HG03432 (cell line): ENCODE measurements around the gene UNC93B1.

Experiments used
- ATAC-seq: cut with Tn5 transposase; IDR thresholded peaks from one replicate; pipeline ENCODE4 v1.9.1; 2021; ENCODE audit warnings: mild to moderate bottlenecking, moderate library complexity; ENCODE audit not compliant: unreplicated experiment

The UNC93B1 gene

DNA sequence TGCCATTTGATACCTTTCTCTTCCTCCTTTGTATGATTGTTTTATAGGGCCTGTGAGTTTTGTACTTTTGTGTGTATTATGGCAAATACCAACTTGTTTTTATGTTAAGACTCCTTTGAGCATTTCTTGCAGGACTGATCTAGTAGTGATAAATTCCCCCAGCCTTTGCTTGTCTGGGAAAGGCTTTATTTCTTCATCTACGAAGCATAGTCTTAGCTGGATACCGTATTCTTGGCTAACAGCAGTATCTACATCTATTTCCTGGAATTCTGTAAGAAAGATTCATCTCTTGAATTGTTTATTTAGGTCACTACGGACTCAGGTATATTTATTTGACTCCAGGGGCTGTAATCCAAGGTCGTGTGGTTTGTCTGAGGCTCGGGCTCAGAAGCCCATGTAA is 20.6 kb upstream of the UNC93B1 start:
- no peak for ATAC-seq

DNA sequence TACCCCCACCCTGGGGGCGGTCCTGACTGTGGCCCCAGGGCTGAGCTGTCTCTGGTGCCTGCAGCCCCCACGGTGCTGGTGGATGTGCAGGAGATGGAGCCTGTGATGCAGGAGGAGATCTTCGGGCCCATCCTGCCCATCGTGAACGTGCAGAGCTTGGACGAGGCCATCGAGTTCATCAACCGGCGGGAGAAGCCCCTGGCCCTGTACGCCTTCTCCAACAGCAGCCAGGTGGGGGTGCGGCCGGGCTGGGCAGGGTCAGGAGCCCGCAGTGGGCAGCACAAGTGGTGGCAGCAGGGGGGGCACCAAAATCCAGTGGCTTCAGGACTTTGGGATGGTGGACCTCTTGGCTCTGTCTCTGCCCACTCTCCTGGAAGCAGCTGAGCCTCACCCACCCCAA is 18.6 kb upstream of the UNC93B1 start:
- no peak for ATAC-seq

DNA sequence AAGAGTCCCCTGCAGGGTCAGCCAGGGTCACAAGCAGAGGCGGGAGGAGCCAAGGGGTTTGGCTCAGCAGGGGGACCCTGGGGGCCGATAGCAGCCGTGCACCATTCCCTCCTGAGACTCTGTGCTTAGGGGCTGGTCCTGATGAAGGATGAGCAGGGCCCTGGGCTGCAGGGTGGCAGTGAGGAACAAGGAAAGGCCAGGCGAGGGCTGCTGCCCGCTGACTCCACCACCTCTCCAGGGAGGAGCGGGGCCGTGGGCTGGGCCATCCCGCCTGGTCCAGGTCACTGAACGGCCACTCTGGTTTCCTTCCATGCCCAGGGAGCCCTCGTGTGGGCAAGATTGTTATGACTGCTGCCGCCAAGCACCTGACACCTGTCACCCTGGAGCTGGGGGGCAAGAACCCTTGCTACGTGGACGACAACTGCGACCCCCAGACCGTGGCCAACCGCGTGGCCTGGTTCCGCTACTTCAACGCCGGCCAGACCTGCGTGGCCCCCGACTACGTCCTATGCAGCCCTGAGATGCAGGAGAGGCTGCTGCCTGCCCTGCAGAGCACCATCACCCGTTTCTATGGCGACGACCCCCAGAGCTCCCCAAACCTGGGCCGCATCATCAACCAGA is 17.4 kb upstream of the UNC93B1 start:
- no peak for ATAC-seq

DNA sequence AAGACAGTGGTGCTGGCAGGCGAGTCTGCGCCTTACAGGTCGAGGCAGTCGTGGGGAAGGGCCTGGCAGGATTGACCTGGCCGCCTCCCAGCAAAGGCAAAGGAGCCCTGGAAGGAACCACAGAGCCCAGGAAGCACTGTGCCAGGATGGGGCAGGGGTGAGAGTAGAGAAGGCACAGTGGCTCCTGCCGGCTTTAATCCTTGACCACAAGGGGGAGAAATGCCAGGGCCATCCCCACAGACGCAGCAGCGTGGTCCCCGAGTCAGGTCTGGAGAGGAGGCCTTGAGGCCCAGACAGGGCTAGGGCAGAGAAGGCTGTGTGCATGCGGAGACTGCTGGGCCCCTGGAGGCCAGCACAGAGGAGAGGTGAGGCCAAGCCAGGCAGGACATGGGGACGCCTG is 16.7 kb upstream of the UNC93B1 start:
- no peak for ATAC-seq

DNA sequence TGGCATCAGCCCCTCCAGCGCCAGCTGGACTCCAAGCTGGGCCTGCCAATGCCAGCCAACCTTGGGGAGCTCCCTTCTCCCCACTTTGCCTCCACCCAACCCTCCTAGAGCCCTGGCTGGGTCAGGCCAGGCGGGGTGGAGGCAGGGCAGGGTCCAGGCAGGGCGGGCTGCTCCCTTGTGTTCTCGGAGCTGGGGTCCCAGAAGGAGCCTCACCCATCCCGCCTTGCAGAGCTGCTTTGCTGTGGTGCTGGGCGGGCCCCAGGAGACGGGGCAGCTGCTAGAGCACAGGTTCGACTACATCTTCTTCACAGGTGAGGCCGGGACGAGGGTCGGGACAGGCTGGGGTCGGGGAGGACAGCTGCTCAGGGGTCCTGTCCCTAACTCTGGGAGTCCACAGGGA is 15.6 kb upstream of the UNC93B1 start:
- ATAC-seq = no peak

DNA sequence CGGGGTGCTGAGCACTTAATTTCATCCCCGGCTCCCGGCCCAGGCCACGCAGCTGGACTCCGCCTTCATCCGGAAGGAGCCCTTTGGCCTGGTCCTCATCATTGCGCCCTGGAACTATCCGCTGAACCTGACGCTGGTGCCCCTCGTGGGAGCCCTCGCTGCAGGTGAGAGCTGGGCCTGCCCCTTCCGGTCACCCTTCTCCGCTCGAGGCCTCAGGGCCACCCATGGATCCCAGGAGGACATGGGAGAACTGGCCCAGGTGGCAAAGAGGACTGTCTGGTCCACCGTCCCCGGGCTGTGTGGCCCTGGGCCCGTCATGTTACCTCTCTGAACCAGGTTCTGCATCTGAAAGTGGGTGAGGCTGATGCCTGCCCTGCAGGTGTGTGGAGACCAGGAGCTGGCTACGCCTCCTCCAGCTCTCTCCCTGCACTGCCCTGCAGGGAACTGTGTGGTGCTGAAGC is 14.9 kb upstream of the UNC93B1 start:
- no peak for ATAC-seq

DNA sequence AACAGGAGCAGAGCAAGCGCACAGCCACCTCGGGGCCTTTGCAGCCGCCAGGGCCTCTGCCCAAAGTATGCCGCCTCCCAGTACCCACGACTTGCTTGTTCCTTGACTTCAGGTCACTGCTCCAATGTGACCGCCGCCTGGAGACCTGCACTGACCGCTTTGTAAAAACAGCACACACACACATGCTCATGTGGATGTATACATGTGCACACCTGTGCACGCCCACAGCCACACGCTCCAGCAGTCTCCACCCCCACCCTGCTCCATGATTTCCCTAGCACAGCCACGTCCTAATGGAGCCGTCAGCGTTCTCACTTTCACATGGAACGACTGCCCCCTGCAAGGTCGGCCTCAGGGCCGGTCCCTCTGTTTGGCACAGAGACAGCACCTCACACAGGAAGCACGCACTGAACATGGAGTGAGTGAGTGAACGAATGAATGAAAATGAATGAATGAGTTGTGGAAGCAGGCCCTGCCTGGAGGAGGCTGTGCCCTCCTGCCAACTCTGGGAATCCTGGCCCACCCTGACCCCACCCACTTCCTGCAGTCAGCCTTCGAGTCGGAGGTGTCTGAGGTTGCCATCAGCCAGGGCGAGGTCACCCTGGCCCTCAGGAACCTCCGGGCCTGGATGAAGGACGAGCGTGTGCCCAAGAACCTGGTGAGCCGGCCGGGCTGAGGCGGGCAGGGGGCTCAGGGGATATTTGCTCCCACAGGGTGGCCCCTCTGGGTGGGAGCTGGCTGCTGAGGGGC is 14.3 kb upstream of the UNC93B1 start:
- no peak for ATAC-seq

DNA sequence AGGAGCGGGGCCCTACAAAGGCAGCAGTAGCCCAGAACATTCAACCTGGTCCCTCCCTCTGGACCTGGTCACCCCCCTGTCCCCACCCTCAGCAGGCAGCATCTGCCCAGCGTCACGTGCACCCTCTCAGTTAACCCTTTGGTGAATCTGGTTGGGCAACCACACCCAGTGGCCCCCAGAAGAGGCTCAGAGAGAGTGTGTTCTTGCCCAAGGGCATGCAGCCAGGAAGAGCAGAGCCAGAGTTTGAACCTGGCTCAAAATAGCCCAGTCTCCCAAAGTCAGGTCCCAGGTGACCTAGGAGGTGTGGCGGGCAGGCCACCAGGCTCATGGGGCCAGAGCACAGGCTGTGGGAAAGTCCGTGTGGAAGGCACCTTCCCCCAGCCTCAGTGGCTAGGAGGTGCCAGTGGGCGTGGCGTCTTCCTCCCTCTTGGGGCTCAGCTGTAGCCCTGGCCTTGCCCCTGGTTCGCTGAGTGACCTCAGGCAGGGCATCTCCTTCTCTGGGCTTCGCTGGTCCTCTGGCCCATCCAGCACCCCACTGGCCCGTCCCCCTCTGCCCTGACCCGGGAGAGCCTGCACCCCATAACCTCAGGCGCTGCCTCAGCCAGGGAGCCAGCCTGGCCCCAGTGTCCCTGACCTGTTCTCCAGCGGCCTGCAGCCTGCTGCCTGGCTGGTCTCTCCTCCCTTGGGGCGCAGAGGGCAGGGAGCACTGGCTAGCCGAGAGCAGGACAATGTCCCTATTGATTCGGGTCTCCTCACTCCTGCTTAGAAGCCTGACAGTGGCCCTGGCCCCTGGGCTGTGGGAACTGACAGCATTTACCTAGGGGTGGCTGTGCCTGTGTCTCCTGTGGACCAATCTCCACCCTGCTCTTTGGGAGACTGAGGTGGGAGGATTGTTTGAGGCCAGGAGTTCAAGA is 13.3 kb upstream of the UNC93B1 start:
- ATAC-seq = no peak

DNA sequence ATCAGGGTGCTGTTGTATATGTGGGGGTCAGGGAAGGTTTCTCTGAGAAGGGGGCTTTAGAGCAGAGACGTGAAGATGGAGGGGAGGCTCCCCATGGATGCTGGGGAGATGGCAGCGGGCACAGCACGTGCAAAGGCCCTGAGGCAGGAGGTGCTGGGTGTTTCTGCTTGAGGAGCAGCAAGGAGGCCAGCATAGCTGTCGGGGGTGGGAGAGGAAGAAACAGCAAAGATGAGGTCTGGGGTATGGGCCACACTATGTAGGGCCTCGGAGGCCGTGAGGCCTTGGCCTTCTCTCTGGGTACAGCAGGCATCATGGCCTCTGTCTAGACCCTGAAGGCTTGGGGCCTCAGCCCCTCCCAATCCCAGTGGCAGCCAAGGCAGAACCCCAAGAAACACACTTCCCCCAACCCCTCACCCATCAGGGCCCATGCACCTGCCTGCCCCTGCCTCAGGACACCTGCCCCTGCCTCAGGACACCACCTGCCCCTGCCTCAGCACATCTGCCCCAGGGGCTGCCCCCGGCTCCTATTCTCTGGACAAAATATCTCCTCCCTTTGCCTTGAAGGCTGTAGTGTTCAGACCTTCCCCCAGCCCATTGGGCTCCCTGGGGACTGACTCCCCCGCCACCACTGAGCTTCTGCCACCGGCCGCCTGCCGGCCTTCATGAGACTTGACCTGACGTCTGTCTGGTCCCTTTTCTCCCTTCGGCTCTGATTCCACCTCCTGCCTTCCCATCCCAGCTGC is 12.4 kb upstream of the UNC93B1 start:
- ATAC-seq = no peak

DNA sequence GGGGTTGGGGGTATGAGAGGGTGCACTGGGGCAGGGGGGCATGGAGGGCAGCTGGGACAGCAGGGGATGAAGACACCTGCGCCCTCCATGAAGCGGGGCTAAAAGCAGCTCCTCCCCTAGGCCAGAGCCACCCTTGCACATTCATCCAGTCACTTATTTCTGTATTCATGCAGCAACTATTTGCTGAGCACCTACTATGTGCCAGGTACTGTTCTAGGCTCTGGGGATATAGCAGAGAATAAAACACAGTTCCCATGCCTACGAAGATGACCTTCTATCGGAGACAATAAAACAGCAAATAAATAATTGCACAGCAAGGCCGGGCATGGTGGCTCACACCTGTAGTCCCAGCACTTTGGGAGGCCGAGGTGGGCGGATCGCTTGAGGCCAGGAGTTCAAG is 11.6 kb upstream of the UNC93B1 start:
- ATAC-seq = no peak

DNA sequence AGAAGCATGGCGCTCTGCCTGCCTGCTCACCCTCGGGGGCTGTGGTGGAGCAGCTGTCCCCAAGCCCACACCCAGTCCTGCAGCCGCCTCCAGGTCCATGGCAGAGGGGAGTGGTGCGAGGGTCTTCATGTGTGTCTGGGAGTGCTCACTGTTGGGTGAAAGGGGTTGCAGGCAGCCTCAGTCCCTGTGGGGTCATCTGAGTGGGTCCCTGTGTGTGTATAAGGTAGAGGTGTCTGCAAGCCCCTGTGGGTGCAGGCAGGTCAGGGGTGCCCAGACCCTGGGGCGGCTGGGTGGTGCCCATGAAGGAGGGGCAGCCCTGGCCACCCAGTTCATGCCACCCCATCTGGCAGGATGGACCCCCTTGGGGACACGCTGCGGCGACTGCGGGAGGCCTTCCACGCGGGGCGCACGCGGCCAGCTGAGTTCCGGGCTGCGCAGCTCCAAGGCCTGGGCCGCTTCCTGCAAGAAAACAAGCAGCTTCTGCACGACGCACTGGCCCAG is 11.1 kb upstream of the UNC93B1 start:
- no peak for ATAC-seq

DNA sequence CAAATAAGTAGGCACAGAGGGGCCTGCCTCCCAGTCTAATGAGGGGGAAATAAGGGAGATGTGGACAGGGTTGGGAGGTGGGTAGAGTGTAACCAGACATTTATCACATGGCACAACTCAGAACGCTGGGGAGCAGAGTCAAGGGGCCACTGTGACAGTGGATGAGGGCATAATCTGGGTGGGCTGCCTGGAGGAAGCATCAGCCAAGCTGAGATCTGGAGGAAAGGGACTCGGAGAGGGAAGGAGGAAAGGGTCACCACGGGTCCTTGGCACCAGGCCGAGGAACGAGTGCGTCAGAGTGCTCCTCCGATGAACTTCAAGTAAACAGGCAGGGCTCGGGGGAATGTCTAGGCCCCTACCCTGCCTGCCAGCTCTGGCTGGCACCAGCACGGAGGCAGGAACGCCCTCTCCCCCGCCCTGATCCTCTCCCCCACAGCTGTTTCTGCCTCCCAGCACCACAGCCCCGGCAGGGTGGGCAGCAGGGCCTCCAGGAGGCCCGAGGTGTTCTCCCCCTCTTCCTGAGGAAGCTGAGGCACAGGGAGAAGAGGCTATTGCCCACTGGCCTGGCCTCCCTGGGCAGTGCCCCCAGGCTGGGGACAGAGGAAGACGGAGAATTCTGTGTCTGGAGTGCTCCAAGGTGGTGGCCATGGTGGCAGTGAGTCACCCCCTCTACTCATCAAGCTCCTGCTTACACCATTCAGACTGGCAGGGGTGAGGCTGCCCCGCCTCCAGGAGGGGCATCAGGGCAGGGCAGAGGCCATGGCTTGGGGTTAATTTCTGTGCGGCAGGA is 10.5 kb upstream of the UNC93B1 start:
- ATAC-seq = no peak

DNA sequence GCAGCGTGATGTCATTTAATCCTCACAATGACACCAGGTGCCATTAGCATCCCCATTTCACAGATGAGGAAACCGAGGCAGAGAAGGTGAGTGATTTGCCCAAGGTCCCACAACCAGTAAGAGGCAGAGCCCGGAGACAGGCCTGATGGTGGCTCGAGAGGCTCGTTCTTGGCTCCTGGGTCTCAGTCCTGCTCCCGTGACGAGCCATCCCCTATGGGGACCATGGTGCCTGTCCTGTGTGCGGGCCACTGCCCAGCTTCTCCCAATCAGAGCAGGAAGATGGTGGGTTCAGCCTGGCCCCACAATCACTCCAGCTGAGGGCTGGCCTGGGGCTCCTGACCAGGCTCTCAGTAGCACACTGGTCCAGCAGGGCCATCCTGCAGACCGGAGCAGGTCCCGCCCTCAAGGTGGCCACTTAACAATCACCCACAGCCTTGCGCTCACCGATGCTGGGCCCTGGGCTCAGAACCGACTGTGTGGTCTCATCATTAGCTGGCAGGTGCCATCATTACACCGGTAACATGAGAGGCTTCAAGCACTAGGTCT is 9.8 kb upstream of the UNC93B1 start:
- no peak for ATAC-seq

DNA sequence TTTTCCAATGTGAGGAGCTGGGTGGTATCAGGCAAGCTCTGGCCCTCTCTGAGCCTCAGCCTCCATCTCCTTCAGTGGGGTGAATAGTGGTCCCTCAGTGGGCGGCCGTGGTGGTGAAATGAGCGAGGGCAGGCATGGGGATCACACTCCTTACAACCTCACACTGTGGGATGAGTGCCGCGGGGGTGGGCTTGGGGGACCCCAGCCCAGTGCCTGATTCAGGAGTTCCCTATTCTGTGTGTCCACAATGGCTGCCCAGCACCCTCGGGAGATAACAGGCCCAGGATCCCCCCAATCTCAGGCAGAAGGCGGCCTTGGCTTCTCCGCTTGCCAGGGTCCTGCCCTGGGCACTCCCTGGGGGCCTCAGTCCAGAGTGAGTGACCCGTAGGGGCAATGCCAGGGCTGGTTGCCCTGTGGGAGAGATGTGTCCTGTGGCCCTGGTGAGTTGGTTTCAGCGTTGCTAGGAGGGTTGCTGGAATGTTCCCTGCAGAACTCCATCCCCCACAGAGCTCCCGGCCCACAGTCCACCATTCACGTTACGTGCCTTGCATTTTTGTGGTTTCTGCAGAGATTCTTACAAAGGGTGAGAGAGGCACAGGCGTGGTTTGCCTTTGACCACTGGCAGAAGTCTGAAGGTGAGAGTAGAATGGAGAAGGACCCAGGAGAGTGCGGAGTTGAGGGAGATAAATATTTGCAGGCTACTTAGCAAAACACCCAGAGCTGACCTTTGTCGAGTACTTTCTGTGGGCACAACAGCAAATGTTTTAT is 9.1 kb upstream of the UNC93B1 start:
- no peak for ATAC-seq

DNA sequence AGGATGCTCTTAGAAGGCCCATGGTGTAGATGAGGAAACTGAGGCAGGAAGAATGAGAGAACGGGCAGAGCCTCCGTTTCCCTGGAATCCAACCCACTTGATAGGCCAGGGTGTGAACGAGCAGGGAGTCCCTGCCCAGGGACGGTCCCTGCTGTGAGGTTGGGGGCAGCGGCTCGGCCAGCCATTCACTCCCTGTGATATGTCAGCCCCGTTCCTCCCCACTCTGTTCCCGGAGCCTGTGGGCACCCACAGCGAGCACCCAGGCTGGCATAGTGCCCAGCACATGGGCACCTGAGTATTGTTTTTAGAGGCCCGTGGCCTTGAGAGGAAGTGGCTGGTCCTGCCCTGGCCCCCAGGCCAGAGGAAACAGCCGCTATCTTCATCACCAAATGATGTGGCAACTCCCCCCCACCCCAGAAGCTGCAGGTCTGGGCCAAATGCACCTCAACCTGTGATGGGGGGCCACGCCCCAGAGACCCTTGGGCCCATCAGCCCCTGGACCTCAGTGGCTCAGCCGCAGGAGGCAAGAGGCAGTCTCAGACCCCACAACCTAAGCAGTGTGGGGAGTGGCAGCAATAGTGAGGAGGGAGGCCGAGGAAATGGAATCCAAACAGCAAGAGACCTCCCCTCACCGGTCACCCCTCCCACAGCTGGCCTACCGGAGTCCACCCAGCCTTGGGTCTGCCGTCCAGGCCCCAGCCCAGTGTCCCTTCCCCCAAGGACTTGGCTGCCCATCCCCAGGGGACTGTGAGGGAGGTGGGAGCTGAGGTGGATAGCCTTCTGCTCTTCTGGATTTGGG is 8.3 kb upstream of the UNC93B1 start:
- ATAC-seq = no peak

DNA sequence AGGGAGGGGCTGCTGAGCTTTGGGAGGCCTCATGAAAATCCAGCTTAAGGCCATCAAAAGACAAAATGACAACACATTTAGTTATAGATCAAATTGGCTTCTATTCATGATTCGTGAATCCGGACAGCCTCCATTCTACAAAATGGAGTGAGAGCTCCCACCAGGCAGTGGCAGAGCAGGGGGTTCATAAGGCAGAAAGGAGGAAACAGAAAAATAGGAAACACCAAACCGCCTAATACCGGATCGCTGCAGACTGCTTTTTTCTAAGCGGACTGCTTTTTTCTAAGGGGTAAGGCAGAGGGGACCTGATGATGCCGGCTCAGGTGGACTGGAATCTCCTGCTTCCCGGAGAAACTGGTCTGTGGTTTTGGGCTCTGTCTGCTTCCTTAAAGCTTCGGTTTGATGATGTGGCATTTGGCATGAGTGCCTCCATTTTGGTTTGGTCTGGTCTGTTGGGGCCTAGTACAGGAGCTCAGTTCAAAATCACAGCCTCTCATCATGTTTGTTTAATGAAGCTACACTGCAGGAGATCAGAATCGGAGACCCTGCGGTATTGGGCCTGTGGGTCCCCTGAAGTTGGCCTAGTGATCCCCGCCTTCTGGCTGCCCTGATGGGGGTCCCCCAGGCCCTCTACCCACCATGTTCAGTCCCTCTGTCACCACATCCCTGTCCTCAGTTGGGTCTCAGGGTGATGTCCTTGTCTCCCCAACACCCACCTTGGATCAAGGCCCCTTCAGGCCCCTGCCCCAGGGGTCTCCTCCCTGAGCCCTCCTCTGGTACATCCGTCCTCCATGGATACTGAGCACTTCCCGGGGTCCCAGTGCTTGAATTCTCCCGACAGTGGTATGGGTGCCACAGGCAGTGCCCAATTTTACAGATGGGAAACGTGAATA is 7.4 kb upstream of the UNC93B1 start:
- ATAC-seq = no peak
